Measurements from ENCODE around the gene SORCS1.
A peak's percentile ranks its signal among the peaks of the same experiment; 100 is the strongest.

GRCh38 chr10:106711313-106711906 lies 453.1 kb downstream of the SORCS1 start:
- TF ChIP-seq, protein P1, sequence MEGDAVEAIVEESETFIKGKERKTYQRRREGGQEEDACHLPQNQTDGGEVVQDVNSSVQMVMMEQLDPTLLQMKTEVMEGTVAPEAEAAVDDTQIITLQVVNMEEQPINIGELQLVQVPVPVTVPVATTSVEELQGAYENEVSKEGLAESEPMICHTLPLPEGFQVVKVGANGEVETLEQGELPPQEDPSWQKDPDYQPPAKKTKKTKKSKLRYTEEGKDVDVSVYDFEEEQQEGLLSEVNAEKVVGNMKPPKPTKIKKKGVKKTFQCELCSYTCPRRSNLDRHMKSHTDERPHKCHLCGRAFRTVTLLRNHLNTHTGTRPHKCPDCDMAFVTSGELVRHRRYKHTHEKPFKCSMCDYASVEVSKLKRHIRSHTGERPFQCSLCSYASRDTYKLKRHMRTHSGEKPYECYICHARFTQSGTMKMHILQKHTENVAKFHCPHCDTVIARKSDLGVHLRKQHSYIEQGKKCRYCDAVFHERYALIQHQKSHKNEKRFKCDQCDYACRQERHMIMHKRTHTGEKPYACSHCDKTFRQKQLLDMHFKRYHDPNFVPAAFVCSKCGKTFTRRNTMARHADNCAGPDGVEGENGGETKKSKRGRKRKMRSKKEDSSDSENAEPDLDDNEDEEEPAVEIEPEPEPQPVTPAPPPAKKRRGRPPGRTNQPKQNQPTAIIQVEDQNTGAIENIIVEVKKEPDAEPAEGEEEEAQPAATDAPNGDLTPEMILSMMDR (IDR thresholded peaks at IDR 0.05; ENCODE audit: low read length): peak; percentile 72
- no peak for TF ChIP-seq EZH2 (optimal IDR thresholded peaks at IDR 0.05; ENCODE audit: low read depth, low read length)
